Activated CD8-positive, alpha-beta memory T cell treated with anti-CD3 and anti-CD28 coated beads for 1 hour (primary cell): ENCODE results near the gene PTGDR2.
"Not testable (repeated sequence)": the region's sequence is repeated elsewhere in the genome, so short reads cannot be mapped to it uniquely, and the experiment has no call there.

Experiments used
- DNase-seq, 2 donors: peaks; one replicate each; pipeline ENCODE4 v3.0.0-alpha.2; 2020; ENCODE audit warnings: low read depth in 1 of 2; ENCODE audit errors: extremely low read depth in 1 of 2

The PTGDR2 gene

DNA sequence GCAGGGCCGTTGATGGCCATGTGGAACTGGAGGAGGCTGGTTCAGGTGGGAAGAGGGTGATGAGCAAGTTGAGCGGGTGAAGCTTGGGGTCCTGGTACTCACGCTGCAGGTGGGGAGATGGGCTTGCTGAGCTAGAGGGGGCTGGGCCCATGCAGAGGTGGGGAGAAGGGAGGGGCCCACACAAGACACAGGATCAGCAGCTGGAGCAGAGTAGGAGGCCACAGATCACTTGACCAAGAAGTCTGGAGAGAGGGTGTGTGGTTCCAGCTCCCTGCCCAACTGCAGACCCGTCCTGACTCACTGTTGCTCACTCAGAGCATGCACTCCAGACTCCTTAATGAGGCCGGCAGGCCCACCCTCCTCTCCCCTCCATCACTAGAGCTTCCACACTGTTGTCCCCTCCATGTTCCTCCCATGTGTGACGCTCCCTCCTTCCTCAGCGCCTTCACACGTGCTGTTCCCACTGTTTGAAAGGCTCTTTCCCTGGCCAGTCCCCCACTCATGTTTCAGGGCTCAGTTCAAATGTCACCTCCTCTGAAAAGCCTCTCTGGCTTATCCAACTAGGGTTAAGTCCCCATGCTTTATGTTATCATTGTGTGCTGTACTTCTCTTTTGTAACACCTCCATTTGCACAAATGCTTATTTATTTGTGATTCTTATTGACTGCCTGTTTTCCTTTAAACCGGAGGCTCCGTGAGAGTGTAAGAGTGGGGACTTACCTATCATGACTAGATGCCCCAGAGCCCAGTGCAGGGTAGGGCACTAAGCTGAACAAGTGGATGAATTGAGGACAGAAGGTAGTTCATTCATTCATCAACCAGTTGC, 11.5 kb downstream of the PTGDR2 start:
- no peak for DNase-seq

- DNase-seq, result no peak
These were observed 12.8 kb downstream of the PTGDR2 start for GRCh38 chr11:60842668-60843600.

DNA sequence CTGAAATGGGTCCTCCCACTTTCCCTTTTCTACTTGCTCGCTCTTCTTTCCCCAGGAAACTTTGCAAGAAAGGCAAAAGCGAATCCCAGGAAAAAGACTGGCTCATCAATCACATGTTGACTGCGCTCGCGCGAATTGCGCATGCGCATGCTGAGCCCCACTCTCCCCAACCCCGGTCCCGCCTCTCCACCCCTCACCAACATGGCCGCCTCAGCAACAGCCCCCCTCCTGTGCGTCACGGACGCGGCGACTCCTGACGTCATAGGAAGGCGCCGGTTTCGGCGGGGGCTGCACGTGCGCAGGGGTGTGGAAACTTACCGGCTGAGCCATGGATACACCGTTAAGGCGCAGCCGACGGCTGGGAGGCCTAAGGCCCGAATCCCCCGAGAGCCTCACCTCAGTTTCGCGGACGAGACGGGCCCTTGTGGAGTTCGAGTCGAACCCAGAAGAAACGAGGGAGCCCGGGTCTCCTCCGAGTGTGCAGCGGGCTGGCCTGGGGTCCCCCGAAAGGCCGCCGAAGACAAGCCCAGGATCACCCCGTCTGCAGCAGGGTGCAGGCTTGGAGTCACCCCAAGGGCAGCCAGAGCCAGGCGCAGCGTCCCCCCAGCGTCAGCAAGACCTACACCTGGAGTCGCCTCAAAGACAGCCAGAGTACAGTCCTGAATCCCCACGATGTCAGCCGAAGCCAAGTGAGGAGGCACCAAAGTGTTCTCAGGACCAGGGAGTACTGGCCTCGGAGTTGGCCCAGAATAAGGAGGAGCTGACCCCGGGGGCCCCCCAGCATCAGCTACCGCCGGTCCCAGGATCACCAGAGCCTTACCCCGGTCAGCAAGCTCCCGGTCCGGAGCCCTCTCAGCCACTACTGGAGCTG, 13.7 kb downstream of the PTGDR2 start, which contains the start of gene CCDC86:
Gene CCDC86 (plus strand): TSS at position 317 of the 871 bp plus-strand sequence. CDS start 12 bp downstream, at position 329.
- DNase-seq, result peak; percentile 97 to 98

- no peak for DNase-seq
These were observed 15.0 kb downstream of the PTGDR2 start for GRCh38 chr11:60840470-60841430.

- no peak for DNase-seq
These were observed 17.6 kb downstream of the PTGDR2 start for GRCh38 chr11:60838132-60838531.

- no peak for DNase-seq
These were observed 18.8 kb downstream of the PTGDR2 start for GRCh38 chr11:60836866-60837515.

GRCh38 chr11:60835534-60835846, 20.3 kb downstream of the PTGDR2 start:
- no peak for DNase-seq

GRCh38 chr11:60834742-60835533, 20.8 kb downstream of the PTGDR2 start:
- DNase-seq, result no peak

GRCh38 chr11:60831501-60832079, 24.2 kb downstream of the PTGDR2 start:
- DNase-seq, result no peak

GRCh38 chr11:60831143-60831500, 24.6 kb downstream of the PTGDR2 start:
- peak; percentile 50 to 73 for DNase-seq

- no peak for DNase-seq
These were observed 25.1 kb downstream of the PTGDR2 start for GRCh38 chr11:60830478-60831142.

GRCh38 chr11:60825790-60826189, 30.0 kb downstream of the PTGDR2 start:
- DNase-seq, result no peak

DNA sequence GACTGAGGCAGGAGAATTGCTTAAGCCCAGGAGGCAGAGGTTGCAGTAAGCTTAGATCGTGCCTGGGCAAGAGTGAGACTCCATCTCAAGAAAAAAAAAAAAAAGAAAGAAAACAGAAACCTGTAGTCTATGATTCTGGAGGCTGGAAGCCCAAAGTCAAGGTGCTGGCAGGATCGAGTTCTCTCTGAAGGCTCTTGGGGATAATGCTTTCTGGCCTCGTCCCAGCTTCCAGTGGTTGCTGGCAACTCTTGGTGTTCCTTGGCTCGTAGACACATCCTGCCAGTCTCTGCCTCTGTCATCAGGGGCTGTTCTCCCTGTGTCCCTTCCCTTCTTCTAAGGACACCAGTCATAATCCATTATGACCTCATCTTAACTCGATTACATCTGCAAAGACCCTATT, 30.6 kb downstream of the PTGDR2 start:
- DNase-seq, result no peak

- not testable (repeated sequence) for DNase-seq
These were observed 31.9 kb downstream of the PTGDR2 start for GRCh38 chr11:60823745-60824306.

DNA sequence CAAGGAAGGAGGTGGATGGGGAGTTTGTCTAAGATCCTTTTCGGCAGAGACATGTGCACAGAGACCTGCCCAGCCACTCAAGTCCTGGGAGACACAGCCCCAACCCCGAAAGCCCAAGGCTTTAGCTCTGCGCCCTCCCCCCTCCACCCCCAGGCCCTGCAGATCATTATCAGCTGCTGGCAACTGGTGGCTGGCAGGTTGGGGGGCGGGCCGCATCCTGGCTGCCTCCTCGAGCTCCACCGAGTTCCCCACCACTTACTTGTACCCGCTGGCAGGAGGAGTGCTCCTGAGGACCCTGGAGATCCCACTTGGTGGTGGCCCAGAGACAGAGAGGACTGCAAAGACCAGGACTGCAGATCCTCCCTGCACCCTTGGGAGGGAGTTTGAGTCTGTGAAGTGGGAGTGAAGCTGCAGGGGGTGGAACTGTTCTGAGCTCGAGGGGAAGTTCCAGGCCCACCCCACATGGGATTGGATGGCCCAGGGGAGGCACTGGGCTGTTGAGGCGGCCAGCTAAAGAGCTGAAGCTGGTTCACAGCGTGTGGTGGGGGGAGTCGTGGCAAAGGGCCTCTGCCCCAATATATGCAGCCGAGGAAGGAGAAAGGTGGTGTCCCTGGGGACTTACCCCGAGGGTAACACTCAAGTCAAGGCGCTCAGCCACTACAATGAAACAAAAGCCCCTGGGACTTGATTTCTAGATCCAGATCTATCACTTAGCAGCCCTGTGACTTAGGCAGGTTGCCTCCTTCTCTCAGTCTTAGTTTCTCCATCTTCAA, 33.7 kb downstream of the PTGDR2 start:
- no peak for DNase-seq

- DNase-seq, result no peak
These were observed 37.7 kb downstream of the PTGDR2 start for GRCh38 chr11:60818057-60818456.
